Esophagus (tissue), 2 donors: ENCODE data around the gene GPHN. TPM values are rescaled to one million over a fixed set of nuclear protein-coding genes. Genes with fewer than 3 reads are reported as not detected.

Experiments used
- H3K27ac ChIP-seq, 2 donors: one replicate each; pipeline ENCODE4 v1.5.1; 2013; ENCODE audit warnings: low read depth in 2 of 2, mild to moderate bottlenecking in 2 of 2, inconsistent platforms in 1 of 2, low read length in 1 of 2, moderate library complexity in 1 of 2
- H3K27me3 ChIP-seq, 2 donors: one replicate each; pipeline ENCODE4 v1.6.1; 2013; ENCODE audit warnings: low read length in 2 of 2, control low read depth in 1 of 2, mild to moderate bottlenecking in 1 of 2; ENCODE audit not compliant: insufficient read depth in 2 of 2, control insufficient read depth in 1 of 2
- H3K36me3 ChIP-seq, 2 donors: one replicate each; pipeline ENCODE4 v1.6.1; 2013; ENCODE audit warnings: low read length in 1 of 2; ENCODE audit not compliant: control insufficient read depth in 2 of 2, insufficient read depth in 2 of 2
- H3K4me1 ChIP-seq, 2 donors: one replicate each; pipeline ENCODE4 v1.6.1; 2013; ENCODE audit warnings: low read length in 1 of 2; ENCODE audit not compliant: control insufficient read depth in 2 of 2, insufficient read depth in 2 of 2
- H3K4me3 ChIP-seq, 2 donors: one replicate each; pipeline ENCODE4 v1.5.1; 2013; ENCODE audit warnings: low read length in 2 of 2, mild to moderate bottlenecking in 2 of 2, low read depth in 1 of 2, moderate library complexity in 1 of 2
- H3K9me3 ChIP-seq, 2 donors: one replicate each; pipeline ENCODE4 v1.6.1; 2013; ENCODE audit warnings: mild to moderate bottlenecking in 2 of 2, low read depth in 1 of 2, low read length in 1 of 2, moderate library complexity in 1 of 2; ENCODE audit not compliant: control insufficient read depth in 2 of 2, insufficient read depth in 1 of 2
- WGBS, 2 donors: extraction: QIAGEN DNeasy Blood & Tissue Kit; methylation state at CpG; one replicate each; pipeline ENCODE4 v1.1.7; 2013; 5-methylcytosine and 5-hydroxymethylcytosine counted together
- polyA plus RNA-seq, 2 donors: library from polyadenylated mRNA; stranded (reverse); fragments of 200-250 nt; gene quantifications; one replicate each; pipeline ENCODE4 v1.2.3, GENCODE V29; 2013
- donor health status: healthy with polysubstance abuse.
- donor health status: Bipolar disorder and iron deficiency.

Gene GPHN
- polyA plus RNA-seq, 2 donors: 9.8 to 19.8 TPM

GRCh38 chr14:67186789-67187584, 679.0 kb downstream of the GPHN start:
- Histone ChIP-seq H3K36me3 (no peaks in the 10 kb centered on the region), H3K27ac (no peak overlapping the region), H3K9me3 (no peaks in the 10 kb centered on the region), H3K27me3 (no peaks in the 10 kb centered on the region), H3K4me1 (peaks cover 0 to 3% of the 10 kb centered on the region in 2 donors), H3K4me3 (no peak overlapping the region)
- 64% methylated on average over 7 of the region's 7 CpGs for WGBS, 2 donors

DNA sequence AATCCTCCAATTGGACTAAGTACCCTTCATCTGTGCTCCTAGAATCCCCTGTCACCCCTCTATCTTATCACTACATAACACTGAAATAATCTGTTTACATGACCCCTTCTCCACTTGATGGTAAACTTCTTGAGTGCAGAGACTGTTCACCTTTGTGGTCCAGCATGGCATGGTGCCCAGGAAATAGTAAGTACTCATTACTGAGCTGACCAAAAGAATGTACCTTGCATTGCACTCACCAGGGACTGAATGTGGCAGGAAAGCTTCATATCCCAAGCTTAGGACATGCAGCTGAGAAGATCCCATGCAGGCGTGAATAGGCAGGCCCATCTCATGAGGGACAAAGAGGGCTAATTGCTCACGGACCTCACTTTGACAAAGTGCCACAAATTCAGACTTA, 679.9 kb downstream of the GPHN start:
- H3K36me3 ChIP-seq: no peaks in the 10 kb centered on the region
- H3K9me3 ChIP-seq: no peaks in the 10 kb centered on the region
- no peak overlapping the region for H3K4me3 ChIP-seq
- no peaks in the 10 kb centered on the region for H3K27me3 ChIP-seq
- no peak overlapping the region for H3K27ac ChIP-seq
- peaks cover 0 to 3% of the 10 kb centered on the region in 2 donors for H3K4me1 ChIP-seq
- WGBS, 2 donors: 68 to 78% methylated on average over 2 of the region's 2 CpGs

DNA sequence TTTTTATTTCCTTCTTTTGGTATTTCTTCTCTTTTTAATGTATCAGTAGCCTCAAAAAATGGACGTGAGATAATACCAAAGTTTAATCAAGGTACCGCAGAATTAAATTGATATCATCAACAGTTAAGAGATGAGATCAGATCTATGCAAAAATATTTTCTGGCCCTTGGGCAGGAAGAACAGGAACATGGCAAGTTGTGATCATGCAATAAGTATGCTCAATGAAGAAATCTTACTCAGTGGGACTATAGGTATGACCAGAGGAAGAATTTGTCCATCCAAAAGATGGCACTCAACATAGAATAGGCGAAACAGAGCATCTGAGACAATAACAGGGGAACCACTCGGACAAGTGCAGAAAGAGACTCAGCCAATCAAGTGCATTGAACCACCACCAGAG, 680.4 kb downstream of the GPHN start:
- no peak overlapping the region for H3K27ac ChIP-seq
- H3K36me3 ChIP-seq: no peaks in the 10 kb centered on the region
- H3K4me3 ChIP-seq: no peak overlapping the region
- H3K9me3 ChIP-seq: no peaks in the 10 kb centered on the region
- WGBS, 2 donors: 93 to 96% methylated on average over 4 of the region's 4 CpGs
- peaks cover 0 to 3% of the 10 kb centered on the region in 2 donors for H3K4me1 ChIP-seq
- H3K27me3 ChIP-seq: no peaks in the 10 kb centered on the region

DNA sequence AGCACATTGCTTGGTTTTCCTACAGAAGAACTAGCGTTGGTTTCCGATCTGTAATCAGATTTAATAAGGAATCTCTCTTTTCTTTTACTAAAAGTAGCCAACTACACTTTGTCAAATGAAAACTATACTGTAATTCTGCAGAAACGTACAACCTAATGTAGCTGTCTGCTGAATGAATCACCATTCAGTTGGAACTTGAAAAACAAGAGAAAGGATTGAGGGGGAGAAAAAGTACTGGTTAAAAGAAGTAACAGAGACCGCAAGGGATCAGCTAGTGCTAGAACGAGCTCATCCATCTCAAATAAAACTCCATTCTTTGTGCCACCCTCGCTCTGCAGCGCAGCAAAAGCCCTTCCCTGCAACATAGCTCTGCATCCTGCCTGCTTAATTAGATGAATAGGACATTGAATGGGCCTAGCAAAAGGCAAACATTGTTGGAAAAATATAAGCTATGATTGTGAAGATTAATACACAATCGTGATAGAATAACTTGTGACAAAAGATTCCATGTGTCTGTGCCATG, 683.9 kb downstream of the GPHN start:
- no peaks in the 10 kb centered on the region for H3K27me3 ChIP-seq
- no peaks in the 10 kb centered on the region for H3K4me1 ChIP-seq
- 79% methylated on average over 8 of the region's 8 CpGs for WGBS, 2 donors
- H3K4me3 ChIP-seq: no peak overlapping the region
- no peaks in the 10 kb centered on the region for H3K36me3 ChIP-seq
- no peaks in the 10 kb centered on the region for H3K9me3 ChIP-seq
- no peak overlapping the region for H3K27ac ChIP-seq

DNA sequence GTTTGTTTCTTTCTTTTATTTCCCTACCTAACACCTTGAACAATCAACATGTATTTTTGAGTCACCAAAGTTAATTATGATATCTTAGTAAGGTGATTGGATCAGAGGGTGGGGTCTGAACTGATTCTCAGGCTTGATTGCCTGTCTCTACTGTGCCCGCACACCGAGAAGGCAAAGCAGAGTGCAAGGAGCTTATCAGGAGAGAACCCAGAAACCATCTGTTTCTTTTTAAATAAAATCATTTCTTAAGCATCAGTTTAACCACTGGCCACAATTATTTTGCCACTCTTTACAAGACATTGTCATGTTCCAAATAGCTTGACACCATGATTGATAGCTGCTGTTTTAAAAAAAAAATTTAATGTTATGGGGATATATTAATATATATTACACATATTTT, 684.4 kb downstream of the GPHN start:
- Histone ChIP-seq H3K36me3 (no peaks in the 10 kb centered on the region), H3K27me3 (no peaks in the 10 kb centered on the region), H3K9me3 (no peaks in the 10 kb centered on the region), H3K4me1 (no peaks in the 10 kb centered on the region), H3K27ac (no peak overlapping the region), H3K4me3 (no peak overlapping the region)
- 81 to 93% methylated on average over 2 of the region's 2 CpGs for WGBS, 2 donors

DNA sequence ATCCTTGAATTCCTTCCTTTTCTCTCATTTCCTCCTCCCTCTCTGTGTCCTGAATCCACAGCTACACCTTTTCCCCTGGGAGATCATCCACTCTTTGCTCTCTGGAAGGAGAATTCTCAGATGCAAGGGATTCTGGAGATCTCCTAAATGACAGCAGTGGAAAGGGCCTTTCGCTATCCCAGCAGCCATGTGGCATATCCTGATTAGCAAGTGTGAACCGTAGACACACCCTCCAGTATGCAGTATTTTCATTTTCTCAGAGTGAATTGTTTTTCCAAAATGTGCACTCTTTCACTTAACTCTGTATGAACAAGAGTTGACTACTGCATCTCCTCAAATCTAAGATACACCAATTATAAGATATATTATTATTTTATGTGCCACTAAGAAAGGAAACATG, 687.3 kb downstream of the GPHN start:
- H3K27ac ChIP-seq: no peak overlapping the region
- WGBS, 2 donors: 69 to 72% methylated on average over 2 of the region's 2 CpGs

DNA sequence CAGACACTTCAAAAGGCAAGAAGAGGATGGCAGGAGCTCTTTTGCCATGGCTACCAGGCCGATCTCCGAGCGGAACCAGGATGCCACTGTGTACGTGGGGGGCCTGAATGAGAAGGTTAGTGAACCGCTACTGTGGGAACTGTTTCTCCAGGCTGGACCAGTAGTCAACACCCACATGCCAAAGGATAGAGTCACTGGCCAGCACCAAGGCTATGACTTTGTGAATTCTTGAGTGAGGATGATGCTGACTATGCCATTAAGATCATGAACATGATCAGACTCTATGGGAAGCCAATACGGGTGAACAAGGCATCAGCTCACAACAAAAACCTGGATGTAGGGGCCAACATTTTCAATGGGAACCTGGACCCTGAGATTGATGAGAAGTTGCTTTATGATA, 691.1 kb downstream of the GPHN start:
- 93 to 96% methylated on average over 6 of the region's 6 CpGs for WGBS, 2 donors

More for the DNA sequence above, 687.3 kb downstream of the GPHN start:
- Histone ChIP-seq H3K27me3 (no peaks in the 10 kb centered on the region), H3K4me1 (no peaks in the 10 kb centered on the region), H3K9me3 (no peaks in the 10 kb centered on the region), H3K4me3 (no peak overlapping the region), H3K36me3 (no peaks in the 10 kb centered on the region)

GRCh38 chr14:67207810-67208209, 699.9 kb downstream of the GPHN start:
- H3K27ac ChIP-seq: no peak overlapping the region
- H3K4me1 ChIP-seq: no peaks in the 10 kb centered on the region
- H3K4me3 ChIP-seq: no peak overlapping the region
- whole genome bisulfite sequencing, 2 donors: 86 to 87% methylated on average over 8 of the region's 8 CpGs
- no peaks in the 10 kb centered on the region for H3K9me3 ChIP-seq
- no peaks in the 10 kb centered on the region for H3K27me3 ChIP-seq
- no peaks in the 10 kb centered on the region for H3K36me3 ChIP-seq

More for the DNA sequence above, 691.1 kb downstream of the GPHN start:
- Histone ChIP-seq H3K4me1 (no peaks in the 10 kb centered on the region), H3K9me3 (no peaks in the 10 kb centered on the region), H3K27ac (no peak overlapping the region), H3K27me3 (no peaks in the 10 kb centered on the region), H3K36me3 (no peaks in the 10 kb centered on the region), H3K4me3 (no peak overlapping the region)

- Histone ChIP-seq H3K27me3 (no peaks in the 10 kb centered on the region), H3K4me1 (no peaks in the 10 kb centered on the region), H3K36me3 (no peaks in the 10 kb centered on the region), H3K27ac (no peak overlapping the region), H3K9me3 (no peaks in the 10 kb centered on the region), H3K4me3 (no peak overlapping the region)
- WGBS, 2 donors: 58 to 72% methylated on average over 2 of the region's 2 CpGs
Measured at GRCh38 chr14:67218126-67218525, 710.2 kb downstream of the GPHN start.
